Keratinocyte (primary cell): ENCODE measurements around the gene MAP1S. TPM values are rescaled to one million over a fixed set of nuclear protein-coding genes. Genes with fewer than 3 reads are reported as not detected.

Experiments
- DNase-seq: peaks from one replicate; pipeline ENCODE4 v3.0.0-alpha.2; 2011; ENCODE audit warnings: low read depth, missing footprints, low spot score
- FAIRE-seq: peaks from 2 replicates; lab custom pipeline; 2011; peaks lifted over from hg19 to GRCh38; lab: Jason Lieb, UNC
- H2AFZ ChIP-seq: 2 replicates; pipeline ENCODE4 v1.6.0; 2012; ENCODE audit warnings: low read length, control low read depth, inconsistent platforms; ENCODE audit not compliant: control insufficient read depth
- H3K27ac ChIP-seq: 2 replicates; pipeline ENCODE4 v1.5.1; 2011; ENCODE audit warnings: low read length; ENCODE audit not compliant: control insufficient read depth, insufficient read depth
- H3K27me3 ChIP-seq: 3 replicates; pipeline ENCODE4 v1.6.0; 2011; ENCODE audit warnings: low read length; ENCODE audit not compliant: control insufficient read depth, insufficient read depth; ENCODE audit errors: extremely low read depth
- H3K36me3 ChIP-seq, 2 experiments: 2 replicates in 1 of 2; 3 replicates in 1 of 2; pipeline ENCODE4 v1.5.1; 2011; ENCODE audit warnings: low read length in 2 of 2, mild to moderate bottlenecking in 1 of 2; ENCODE audit not compliant: control insufficient read depth in 2 of 2, insufficient read depth in 2 of 2; ENCODE audit errors: extremely low read depth in 1 of 2
- H3K4me1 ChIP-seq: 3 replicates; pipeline ENCODE4 v1.5.1; 2011; ENCODE audit warnings: low read length; ENCODE audit not compliant: control insufficient read depth, insufficient read depth; ENCODE audit errors: extremely low read depth
- H3K4me2 ChIP-seq: 3 replicates; pipeline ENCODE4 v1.6.0; 2011; ENCODE audit warnings: low read depth, low read length; ENCODE audit not compliant: control insufficient read depth, insufficient read depth; ENCODE audit errors: extremely low read depth
- H3K4me3 ChIP-seq, 3 experiments: fragments of 200-600 bp in 1 of 3; sonication (generic) in 1 of 3; 2 replicates in 2 of 3; 3 replicates in 1 of 3; pipeline ENCODE4 v1.5.1; 2011 to 2016; ENCODE audit warnings: low read length in 3 of 3, mild to moderate bottlenecking in 3 of 3, control low read depth in 2 of 3, inconsistent platforms in 1 of 3, low read depth in 1 of 3, mixed read lengths in 1 of 3, mixed run types in 1 of 3, moderate library complexity in 1 of 3; ENCODE audit not compliant: control insufficient read depth in 2 of 3, insufficient read depth in 2 of 3; ENCODE audit errors: extremely low read depth in 1 of 3
- H3K79me2 ChIP-seq: 2 replicates; pipeline ENCODE4 v1.6.0; 2012; ENCODE audit warnings: low read length; ENCODE audit not compliant: control insufficient read depth, insufficient read depth
- H3K9ac ChIP-seq: 3 replicates; pipeline ENCODE4 v1.6.0; 2011; ENCODE audit warnings: low read length; ENCODE audit not compliant: control insufficient read depth, insufficient read depth; ENCODE audit errors: extremely low read depth
- H3K9me1 ChIP-seq: 3 replicates; pipeline ENCODE4 v1.6.0; 2011; ENCODE audit warnings: low read length; ENCODE audit not compliant: control insufficient read depth, insufficient read depth; ENCODE audit errors: extremely low read depth
- H3K9me3 ChIP-seq: 2 replicates; pipeline ENCODE4 v1.5.1; 2012; ENCODE audit warnings: low read depth, low read length; ENCODE audit not compliant: control insufficient read depth
- H4K20me1 ChIP-seq: 3 replicates; pipeline ENCODE4 v1.6.0; 2011; ENCODE audit warnings: low read length; ENCODE audit not compliant: control insufficient read depth, insufficient read depth; ENCODE audit errors: extremely low read depth
- CTCF ChIP-seq, 3 experiments: IDR thresholded peaks in 1 of 3; conservative IDR thresholded peaks in 1 of 3; optimal IDR thresholded peaks in 1 of 3; 2 replicates in 2 of 3; 3 replicates in 1 of 3; pipeline versions ENCODE3 to v1.5.1; 2011; ENCODE audit warnings: low read length in 3 of 3, mild to moderate bottlenecking in 3 of 3, moderate library complexity in 2 of 3, control low read depth in 1 of 3, inconsistent platforms in 1 of 3; ENCODE audit not compliant: insufficient read depth in 2 of 3; ENCODE audit errors: extremely low read depth in 1 of 3
- EZH2 ChIP-seq: IDR thresholded peaks from one replicate; pipeline ENCODE4 v1.6.1; 2012; ENCODE audit warnings: inconsistent platforms, mild to moderate bottlenecking, low read length, moderate library complexity
- dilution Hi-C: fragments of 300-500 bp; cut with MboI; formaldehyde crosslinking; loops from one replicate; pipeline ENCODE4 v1.7.0; 2020; ENCODE audit warnings: low sequenced_read_pairs; ENCODE audit not compliant: extremely low pct_ligation_motif_present
- polyA plus RNA-seq, 5 experiments: library from polyadenylated mRNA; depleted of rRNA in 3 of 5; stranded (reverse) in 3 of 5; stranded (forward) in 1 of 5; unstranded in 1 of 5; fragments of >200 nt; gene quantifications; 1 replicate in 1 of 5; 2 replicates in 3 of 5; 3 replicates in 1 of 5; pipeline versions ENCODE4 v1.2.1 to v1.2.3, GENCODE V29; 2011 to 2012; ENCODE audit warnings: missing spikeins in 2 of 5, low read depth in 1 of 5, low replicate concordance in 1 of 5

Gene MAP1S
- polyA plus RNA-seq, 1 donor (not counting 4 experiments of a cell fraction or from before 2014, with no cell fraction given), result 3.7 TPM

GRCh38 chr19:17683078-17683477, 36.2 kb upstream of the MAP1S start:
- H3K9me1 ChIP-seq, result no peaks in the 10 kb centered on the region
- H2AFZ ChIP-seq, result no peak overlapping the region
- DNase-seq (no peak), FAIRE-seq (no peak)
- no peak overlapping the region for H3K9ac ChIP-seq
- no peak overlapping the region for H3K4me3 ChIP-seq
- H3K4me1 ChIP-seq, result peaks cover 2% of the 10 kb centered on the region
- no peaks in the 10 kb centered on the region for H3K79me2 ChIP-seq
- H3K4me2 ChIP-seq, result no peak overlapping the region
- dilution Hi-C loops, result no loop called here
- no peaks in the 10 kb centered on the region for H4K20me1 ChIP-seq
- H3K27me3 ChIP-seq, result peaks cover 48% of the 10 kb centered on the region
- TF ChIP-seq EZH2 (no peak), CTCF (optimal IDR thresholded peaks at IDR 0.05 in 1 of 3, IDR thresholded peaks at IDR 0.05 in 1 of 3, conservative IDR thresholded peaks at IDR 0.05 in 1 of 3; ENCODE audit: extremely low read depth in 1 of 3, insufficient read depth in 2 of 3, low read length in 3 of 3) (no peak)
- H3K27ac ChIP-seq, result no peak overlapping the region
- H3K36me3 ChIP-seq, result no peaks in the 10 kb centered on the region
- no peaks in the 10 kb centered on the region for H3K9me3 ChIP-seq

- H3K9me1 ChIP-seq, result no peaks in the 10 kb centered on the region
- H3K9me3 ChIP-seq, result no peaks in the 10 kb centered on the region
- no peak for DNase-seq
- H3K4me3 ChIP-seq, result no peak overlapping the region
- peaks cover 2% of the 10 kb centered on the region for H3K4me1 ChIP-seq
- H3K9ac ChIP-seq, result no peak overlapping the region
- no peak for FAIRE-seq
- H3K4me2 ChIP-seq, result no peak overlapping the region
- no peaks in the 10 kb centered on the region for H4K20me1 ChIP-seq
- no peak overlapping the region for H2AFZ ChIP-seq
- dilution Hi-C loops, result no loop called here
- peaks cover 48% of the 10 kb centered on the region for H3K27me3 ChIP-seq
- H3K27ac ChIP-seq, result no peak overlapping the region
- TF ChIP-seq CTCF (optimal IDR thresholded peaks at IDR 0.05 in 1 of 3, IDR thresholded peaks at IDR 0.05 in 1 of 3, conservative IDR thresholded peaks at IDR 0.05 in 1 of 3; ENCODE audit: extremely low read depth in 1 of 3, insufficient read depth in 2 of 3, low read length in 3 of 3) (no peak), EZH2 (no peak)
- H3K79me2 ChIP-seq, result no peaks in the 10 kb centered on the region
- H3K36me3 ChIP-seq, result no peaks in the 10 kb centered on the region
Measured at GRCh38 chr19:17684256-17684655, 35.0 kb upstream of the MAP1S start.
